Hepatocyte (in vitro differentiated cells): ENCODE results near the gene PCDHGC5. TPM values are rescaled to one million over a fixed set of nuclear protein-coding genes. Genes with fewer than 3 reads are reported as not detected.

ENCODE experiments used
- DNase-seq: peaks from one replicate; pipeline ENCODE4 v3.0.0-alpha.2; 2016; ENCODE audit warnings: low spot score
- H2AFZ ChIP-seq: fragments of 200-600 bp; sonication (generic); 2 replicates; pipeline ENCODE4 v1.6.0; 2016; ENCODE audit warnings: antibody characterized with exemption, mild to moderate bottlenecking
- H3K27ac ChIP-seq: fragments of 200-600 bp; sonication (generic); 2 replicates; pipeline ENCODE4 v1.5.1; 2016; ENCODE audit warnings: mild to moderate bottlenecking
- H3K27me3 ChIP-seq: fragments of 200-600 bp; sonication (generic); 2 replicates; pipeline ENCODE4 v1.6.1; 2016
- H3K36me3 ChIP-seq: fragments of 200-600 bp; sonication (generic); replicated peaks from 2 replicates; pipeline ENCODE4 v1.5.1; 2016; ENCODE audit warnings: low read depth; ENCODE audit not compliant: insufficient read depth
- H3K4me1 ChIP-seq: fragments of 200-600 bp; sonication (generic); 2 replicates; pipeline ENCODE4 v1.5.1; 2016; ENCODE audit warnings: mild to moderate bottlenecking, moderate library complexity; ENCODE audit not compliant: insufficient read depth
- H3K4me2 ChIP-seq: fragments of 200-600 bp; sonication (generic); 2 replicates; pipeline ENCODE4 v1.6.0; 2016
- H3K4me3 ChIP-seq: fragments of 200-600 bp; sonication (generic); 2 replicates; pipeline ENCODE4 v1.5.1; 2016; ENCODE audit warnings: mild to moderate bottlenecking
- H3K79me2 ChIP-seq: fragments of 200-600 bp; sonication (generic); 2 replicates; pipeline ENCODE4 v1.6.0; 2017; ENCODE audit warnings: mild to moderate bottlenecking
- H3K9me2 ChIP-seq: fragments of 200-600 bp; sonication (generic); replicated peaks from 2 replicates; pipeline ENCODE4 v1.6.0; 2017; ENCODE audit warnings: mild to moderate bottlenecking; ENCODE audit not compliant: insufficient read depth
- H3K9me3 ChIP-seq: fragments of 200-600 bp; sonication (generic); 2 replicates; pipeline ENCODE4 v1.5.1; 2016; ENCODE audit warnings: low read depth, mild to moderate bottlenecking
- H4K20me1 ChIP-seq: fragments of 200-600 bp; sonication (generic); 2 replicates; pipeline ENCODE4 v1.6.0; 2016; ENCODE audit warnings: mild to moderate bottlenecking; ENCODE audit not compliant: insufficient read depth, poor library complexity, severe bottlenecking
- EZH2 ChIP-seq: fragments of 200-600 bp; sonication (generic); IDR thresholded peaks from 2 replicates; pipeline ENCODE4 v1.6.1; 2016; ENCODE audit warnings: antibody characterized with exemption, mild to moderate bottlenecking, borderline replicate concordance
- EZH2phosphoT487 ChIP-seq: fragments of 200-600 bp; sonication (generic); IDR thresholded peaks from one replicate; pipeline ENCODE4 v1.6.1; 2018; ENCODE audit warnings: antibody characterized with exemption, mild to moderate bottlenecking, low read depth, moderate library complexity; ENCODE audit not compliant: unreplicated experiment, severe bottlenecking
- WGBS: methylation state at CpG from one replicate; pipeline ENCODE4 v1.1.6; 2016; ENCODE audit warnings: low lambda C conversion rate; ENCODE audit errors: missing lambda C conversion rate; 5-methylcytosine and 5-hydroxymethylcytosine counted together
- polyA plus RNA-seq: library from polyadenylated mRNA; unstranded; fragments of >200 nt; fragmentation: Nextera tagmentation; extraction: Ambion mirVana; gene quantifications from 2 replicates; pipeline ENCODE4 v1.2.1, GENCODE V29; 2016
- total RNA-seq: library from RNA; depleted of rRNA; stranded (reverse); fragments of >200 nt; gene quantifications from 2 replicates; pipeline ENCODE4 v1.2.3, GENCODE V29; 2014
- TF ChIP-seq, protein P1 (sequence below): fragments of 200-600 bp; sonication (generic); IDR thresholded peaks from 2 replicates; pipeline ENCODE4 v1.5.1; 2016; ENCODE audit warnings: antibody characterized with exemption, mild to moderate bottlenecking; ENCODE audit not compliant: poor library complexity

Gene PCDHGC5
- total and polyA plus RNA-seq, 2 experiments from 2014 or later, result 0.16 to 1.1 TPM

DNA sequence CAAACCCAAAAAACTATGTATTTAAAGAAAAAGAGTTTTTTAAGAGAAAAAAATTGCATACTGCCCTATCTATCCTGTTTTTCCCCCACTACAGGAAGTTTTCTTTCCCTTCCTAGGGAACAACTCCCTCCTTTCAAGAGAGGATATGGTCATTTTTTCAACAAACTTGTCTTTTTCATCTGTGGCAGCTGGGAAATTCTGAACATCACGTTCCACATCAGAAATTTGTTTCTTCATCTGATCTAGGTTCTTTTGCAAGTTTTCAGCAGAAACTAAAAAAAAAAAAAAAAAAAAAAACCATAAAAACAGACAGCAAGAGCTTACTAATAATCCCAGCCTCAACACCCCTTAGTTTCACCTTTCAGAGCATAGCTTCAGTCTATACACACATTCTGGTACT lies 38.5 kb downstream of the PCDHGC5 start:
- Histone ChIP-seq H2AFZ (no peak overlapping the region), H3K4me3 (no peak overlapping the region), H3K27ac (no peak overlapping the region), H3K4me1 (peaks cover 42% of the 10 kb centered on the region), H3K9me2 (no peaks in the 10 kb centered on the region), H3K36me3 (no peaks in the 10 kb centered on the region), H4K20me1 (no peaks in the 10 kb centered on the region), H3K4me2 (no peak overlapping the region), H3K79me2 (peaks cover 4% of the 10 kb centered on the region), H3K9me3 (no peaks in the 10 kb centered on the region), H3K27me3 (no peaks in the 10 kb centered on the region)
- no peak for DNase-seq
- WGBS, result 54% methylated on average over 1 of the region's 1 CpG
- TF ChIP-seq EZH2phosphoT487 (no peak), EZH2 (no peak)
- TF ChIP-seq, protein P1, sequence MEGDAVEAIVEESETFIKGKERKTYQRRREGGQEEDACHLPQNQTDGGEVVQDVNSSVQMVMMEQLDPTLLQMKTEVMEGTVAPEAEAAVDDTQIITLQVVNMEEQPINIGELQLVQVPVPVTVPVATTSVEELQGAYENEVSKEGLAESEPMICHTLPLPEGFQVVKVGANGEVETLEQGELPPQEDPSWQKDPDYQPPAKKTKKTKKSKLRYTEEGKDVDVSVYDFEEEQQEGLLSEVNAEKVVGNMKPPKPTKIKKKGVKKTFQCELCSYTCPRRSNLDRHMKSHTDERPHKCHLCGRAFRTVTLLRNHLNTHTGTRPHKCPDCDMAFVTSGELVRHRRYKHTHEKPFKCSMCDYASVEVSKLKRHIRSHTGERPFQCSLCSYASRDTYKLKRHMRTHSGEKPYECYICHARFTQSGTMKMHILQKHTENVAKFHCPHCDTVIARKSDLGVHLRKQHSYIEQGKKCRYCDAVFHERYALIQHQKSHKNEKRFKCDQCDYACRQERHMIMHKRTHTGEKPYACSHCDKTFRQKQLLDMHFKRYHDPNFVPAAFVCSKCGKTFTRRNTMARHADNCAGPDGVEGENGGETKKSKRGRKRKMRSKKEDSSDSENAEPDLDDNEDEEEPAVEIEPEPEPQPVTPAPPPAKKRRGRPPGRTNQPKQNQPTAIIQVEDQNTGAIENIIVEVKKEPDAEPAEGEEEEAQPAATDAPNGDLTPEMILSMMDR, result no peak

DNA sequence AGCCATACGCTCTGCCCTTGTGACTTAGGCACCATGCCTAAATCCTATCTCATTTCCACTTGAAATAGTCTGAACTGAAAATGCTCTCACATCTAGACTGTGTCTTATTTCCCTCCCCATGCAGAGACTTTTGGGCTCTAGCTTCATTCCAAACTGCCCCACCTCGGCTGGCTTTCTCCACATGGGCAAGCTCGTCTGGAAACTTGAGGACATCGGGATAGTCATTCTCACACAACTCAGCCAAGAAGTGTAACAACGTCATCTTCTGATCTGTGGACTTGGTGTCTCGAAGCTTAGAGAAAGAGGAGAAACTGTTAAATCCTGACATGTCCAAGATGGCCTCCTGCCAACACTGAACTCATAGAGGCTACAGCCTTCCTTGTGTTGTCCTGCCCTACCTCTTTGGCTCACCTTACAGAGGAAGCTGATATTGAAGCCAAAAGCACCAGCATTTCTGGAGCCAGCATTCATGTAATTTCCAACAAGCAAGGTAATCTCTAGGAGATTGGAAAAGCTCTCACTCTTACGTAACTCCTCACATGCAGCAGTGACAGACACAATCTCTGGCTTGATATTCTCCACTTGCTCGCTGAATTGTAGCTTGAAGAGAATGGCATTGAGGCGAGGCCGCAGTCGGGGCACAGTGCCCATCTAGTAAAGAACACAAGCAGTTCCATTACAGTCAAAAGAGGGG lies 39.6 kb downstream of the PCDHGC5 start:
- Histone ChIP-seq H3K27me3 (no peaks in the 10 kb centered on the region), H3K27ac (peak overlapping the region; percentile 77), H3K9me2 (no peaks in the 10 kb centered on the region), H2AFZ (no peak overlapping the region), H3K4me3 (no peak overlapping the region), H3K4me1 (peaks cover 38% of the 10 kb centered on the region), H3K79me2 (peaks cover under 1% of the 10 kb centered on the region), H3K36me3 (no peaks in the 10 kb centered on the region), H3K4me2 (no peak overlapping the region), H3K9me3 (no peaks in the 10 kb centered on the region), H4K20me1 (no peaks in the 10 kb centered on the region)
- 87% methylated on average over 11 of the region's 11 CpGs for WGBS
- TF ChIP-seq, protein P1, result no peak
- no peak for TF ChIP-seq EZH2phosphoT487
- TF ChIP-seq EZH2, result no peak
- no peak for DNase-seq

DNA sequence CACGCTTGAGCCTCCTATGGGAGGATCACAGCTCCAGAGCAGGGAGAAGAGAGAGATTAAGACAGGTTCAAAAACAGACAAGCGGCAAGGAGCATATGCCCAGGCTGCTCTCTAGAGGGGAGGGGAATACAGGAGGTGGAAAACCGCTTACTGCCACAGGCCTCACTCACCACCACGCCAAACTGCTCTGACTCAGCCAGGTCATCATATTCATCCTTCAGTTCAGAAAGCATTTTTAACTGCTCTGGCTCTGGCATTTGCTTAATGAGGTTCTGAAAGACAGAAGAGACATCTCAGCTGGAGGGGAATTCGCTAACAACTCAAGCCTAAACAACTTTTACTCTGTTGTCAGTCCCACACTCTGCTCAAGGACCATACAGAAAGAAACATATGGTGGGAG lies 40.1 kb downstream of the PCDHGC5 start:
- Histone ChIP-seq H2AFZ (no peak overlapping the region), H3K79me2 (no peaks in the 10 kb centered on the region), H3K36me3 (no peaks in the 10 kb centered on the region), H3K27me3 (no peaks in the 10 kb centered on the region), H3K9me2 (no peaks in the 10 kb centered on the region), H3K4me1 (peaks cover 34% of the 10 kb centered on the region), H3K27ac (peak overlapping the region; percentile 77), H3K4me3 (no peak overlapping the region), H3K4me2 (no peak overlapping the region), H4K20me1 (no peaks in the 10 kb centered on the region), H3K9me3 (no peaks in the 10 kb centered on the region)
- TF ChIP-seq, protein P1, result no peak
- TF ChIP-seq EZH2phosphoT487 (no peak), EZH2 (no peak)
- WGBS, result 69% methylated on average over 5 of the region's 5 CpGs
- DNase-seq, result peak; percentile 42
